Amniotic epithelial cell (primary cell): ENCODE results near the gene TMPRSS13.

Experiments
- DNase-seq: peaks from one replicate; pipeline ENCODE4 v3.0.0-alpha.2; 2010; ENCODE audit warnings: low read depth

The TMPRSS13 gene

DNA sequence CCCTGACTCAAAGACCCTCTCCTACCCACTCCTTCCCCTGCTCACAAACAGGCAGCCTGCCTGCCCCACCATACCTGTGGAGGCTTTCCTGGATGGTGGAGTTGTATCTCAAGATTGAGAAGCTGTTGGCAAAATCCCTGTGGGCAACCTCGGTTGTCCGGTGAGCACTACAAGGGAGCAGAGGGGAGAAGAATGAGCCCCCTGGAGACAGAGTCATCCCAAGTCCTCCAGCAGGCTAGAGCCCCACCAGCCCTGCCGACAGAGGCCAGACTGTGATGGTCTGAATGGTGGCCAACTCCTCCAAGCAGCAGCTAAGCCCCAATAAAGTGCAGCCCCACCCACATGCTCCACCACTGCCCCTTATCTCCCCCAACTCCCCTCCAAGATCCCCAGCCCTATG, 17.5 kb downstream of the TMPRSS13 start:
- no peak for DNase-seq

DNA sequence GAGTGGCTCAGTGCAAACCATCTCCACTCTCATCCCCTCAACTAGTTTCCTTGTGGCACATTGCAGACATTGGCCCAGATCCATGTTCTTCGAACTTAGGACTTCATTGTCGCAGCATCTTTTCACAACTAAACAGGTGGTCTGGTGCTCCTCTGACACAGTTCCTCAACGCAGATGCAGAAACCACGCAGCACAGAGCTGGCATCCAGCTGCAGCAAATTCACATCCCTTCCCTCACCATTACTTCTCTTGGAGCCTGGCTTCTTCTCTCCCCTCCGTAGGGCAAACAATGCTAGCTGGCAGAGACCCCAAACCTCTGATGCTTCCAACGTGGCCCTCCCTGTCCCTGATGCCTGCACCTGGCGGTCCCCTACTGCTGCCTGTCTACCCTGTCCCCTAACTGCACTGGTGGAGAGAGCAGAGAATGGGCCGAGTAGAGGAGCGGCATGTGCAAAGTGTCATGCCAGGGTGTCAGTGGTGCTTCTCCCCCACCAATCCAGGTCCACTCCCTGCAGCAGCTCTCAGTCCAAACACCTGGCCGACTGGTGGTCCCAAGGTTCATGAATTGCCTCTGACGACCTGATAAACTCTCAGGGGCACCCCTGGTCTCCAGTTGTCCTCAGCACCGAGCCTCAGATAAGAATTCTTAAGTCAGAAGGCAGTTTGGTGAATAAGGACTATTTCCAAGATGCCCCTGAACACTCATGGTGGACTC, 18.1 kb downstream of the TMPRSS13 start:
- no peak for DNase-seq

DNA sequence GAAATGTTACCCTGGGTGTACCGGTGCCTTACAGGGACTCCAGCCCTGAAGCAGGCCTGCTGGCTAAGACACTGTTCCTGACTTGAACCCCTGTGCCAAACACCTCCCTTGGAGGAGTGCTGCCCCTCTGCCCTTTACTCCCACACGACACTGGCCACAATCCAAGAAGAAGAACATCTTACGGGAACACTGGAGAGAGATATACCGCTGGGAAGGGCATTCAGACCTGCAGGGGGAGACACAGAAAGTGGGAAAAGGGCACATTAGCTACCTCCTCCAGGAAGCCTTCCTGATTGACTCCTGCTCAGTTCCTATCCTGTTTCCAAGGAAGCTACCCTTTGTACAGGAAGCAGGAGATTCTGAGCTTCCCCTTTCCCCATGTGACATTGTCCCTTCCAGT, 18.7 kb downstream of the TMPRSS13 start:
- DNase-seq, result no peak

DNA sequence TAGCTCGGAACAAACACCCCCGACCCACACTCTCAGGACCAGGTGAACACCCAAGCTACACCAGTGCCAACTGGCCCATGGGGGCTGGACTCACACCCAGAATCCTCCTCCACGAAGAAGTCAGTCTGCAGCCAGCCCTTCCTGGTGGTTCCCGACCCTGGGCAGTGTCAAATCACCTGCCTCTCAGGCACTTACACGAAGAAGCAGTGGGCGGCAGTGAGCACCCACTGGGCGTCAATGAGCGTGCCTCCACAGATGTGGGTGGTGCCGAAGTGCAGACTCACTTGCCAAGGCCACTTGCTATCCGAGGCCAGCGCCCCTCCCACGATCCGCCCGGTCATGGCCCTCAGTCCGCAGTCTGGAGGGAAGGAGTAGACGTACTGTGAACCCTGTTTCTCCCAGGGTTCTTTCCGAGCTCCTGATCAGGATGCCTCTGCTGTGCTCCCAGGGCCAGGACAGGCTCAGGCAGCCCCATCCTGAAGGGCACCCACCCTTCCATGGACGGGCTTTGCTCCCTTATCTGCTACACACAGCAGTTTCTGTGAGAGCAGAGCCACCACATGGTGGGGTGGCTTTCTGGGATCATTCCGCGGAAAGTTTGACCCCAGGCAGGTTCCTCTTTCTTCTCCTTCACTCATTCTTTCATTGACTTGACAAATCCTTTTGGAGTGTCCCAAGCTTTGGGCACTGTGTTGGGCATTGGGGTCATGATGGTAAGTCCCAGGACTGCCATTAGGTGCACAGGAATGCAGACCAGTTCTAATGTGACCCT, 19.4 kb downstream of the TMPRSS13 start:
- DNase-seq, result no peak

DNA sequence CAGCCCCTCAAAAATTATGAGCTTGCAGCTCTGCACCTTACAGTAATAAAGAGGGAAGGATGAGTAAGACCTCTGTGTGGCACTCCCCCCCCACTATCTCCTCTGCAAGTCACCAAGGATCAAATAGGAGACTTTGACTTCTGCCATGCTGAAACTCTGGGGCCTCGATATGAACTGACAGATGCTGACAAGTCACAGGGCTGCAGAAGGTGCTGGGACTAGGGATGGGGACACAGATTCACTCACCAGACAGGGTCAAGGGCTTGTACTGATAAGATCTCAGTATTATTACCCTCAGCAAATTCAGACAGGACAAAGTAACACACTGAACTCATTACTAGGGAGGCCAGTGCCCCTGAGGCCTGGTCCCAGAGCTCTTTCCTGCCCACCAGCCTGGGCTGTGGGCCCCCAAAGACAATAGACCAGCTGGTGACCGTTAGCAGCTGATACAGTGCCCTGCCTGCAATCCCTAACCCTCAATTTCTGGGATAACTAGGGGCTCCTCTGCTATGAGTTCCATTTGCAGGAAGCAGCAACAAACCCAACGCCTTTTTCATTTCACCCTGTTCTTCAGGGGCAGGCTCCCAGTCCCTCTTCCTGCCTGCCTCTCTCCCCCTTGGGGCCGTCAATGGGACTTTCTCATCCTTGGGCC, 20.1 kb downstream of the TMPRSS13 start:
- DNase-seq, result no peak

DNA sequence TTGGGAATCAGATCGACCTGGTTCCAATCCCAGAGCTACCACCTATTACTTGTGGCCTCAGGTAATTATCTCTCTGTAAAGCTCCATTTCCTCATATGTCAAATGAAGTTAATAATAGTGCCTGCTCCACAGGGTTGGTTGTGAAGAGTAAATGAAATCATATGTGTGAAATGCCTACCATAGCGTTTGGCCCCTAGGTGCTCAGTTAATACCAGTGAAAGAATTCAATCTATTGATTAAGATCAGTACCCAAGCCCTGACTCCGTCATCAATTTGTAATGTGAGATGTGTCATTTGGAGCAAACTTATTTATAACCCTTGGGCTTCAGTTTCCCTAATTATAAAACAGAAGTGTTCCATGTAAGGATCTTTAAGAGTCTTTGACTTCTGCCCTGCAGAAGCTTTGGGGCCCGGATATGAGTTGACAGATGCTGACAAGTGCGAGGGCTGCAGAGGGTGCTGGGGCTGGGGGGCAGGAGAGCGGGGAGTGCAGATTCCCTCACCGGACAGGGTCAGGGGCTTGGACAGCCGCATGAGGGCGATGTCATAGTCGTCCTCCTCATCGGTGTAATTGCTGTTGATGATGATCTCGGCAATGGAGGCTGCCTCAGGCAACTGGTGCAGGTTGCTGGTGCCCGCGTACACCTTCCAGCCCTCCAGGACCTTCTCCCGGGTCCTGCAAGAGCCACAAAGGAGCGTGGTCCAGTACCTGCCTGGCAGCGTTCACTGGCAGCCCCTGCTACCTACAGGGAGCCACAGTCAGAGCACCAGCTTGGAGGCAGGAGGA, 20.9 kb downstream of the TMPRSS13 start:
- no peak for DNase-seq

DNA sequence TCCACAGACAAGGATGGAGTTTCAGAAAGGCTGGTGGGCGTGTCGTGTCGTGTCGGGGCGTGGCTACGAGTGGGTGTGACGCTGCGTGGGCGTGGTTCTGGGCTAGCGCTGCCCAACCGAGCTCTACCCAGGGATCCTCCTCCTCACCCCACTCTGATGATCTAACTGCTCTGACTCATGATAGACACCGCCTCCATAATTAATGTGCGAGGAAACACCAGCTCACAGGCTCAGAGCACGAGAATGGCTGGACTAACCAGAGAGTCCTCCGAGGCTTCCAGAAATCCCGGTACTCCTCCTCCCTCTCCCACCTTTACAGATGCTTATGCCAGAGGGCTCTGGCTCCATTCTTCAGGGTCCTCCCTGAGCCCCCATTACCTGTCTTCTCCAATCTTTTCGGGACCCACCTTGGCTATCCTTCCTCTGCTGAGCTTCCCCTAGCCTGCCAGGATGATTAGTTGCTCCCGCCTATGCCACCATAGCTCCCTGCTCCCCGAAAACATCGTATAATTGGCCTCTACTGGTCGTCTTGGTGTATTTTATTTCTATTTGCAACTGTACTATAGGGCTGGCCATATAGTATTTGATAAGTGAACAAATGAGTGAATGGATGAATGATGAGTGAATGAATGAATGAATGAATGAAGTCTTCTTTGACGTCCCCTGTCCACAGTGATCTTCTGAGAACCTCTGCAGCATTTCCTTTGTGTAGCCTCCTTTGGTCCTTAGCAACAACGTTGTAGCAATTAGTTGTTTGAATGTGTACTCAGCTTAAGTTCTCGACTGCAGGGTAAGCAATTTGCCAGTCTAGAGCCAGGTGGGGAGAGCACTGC, 21.7 kb downstream of the TMPRSS13 start:
- DNase-seq, result peak; percentile 96

DNA sequence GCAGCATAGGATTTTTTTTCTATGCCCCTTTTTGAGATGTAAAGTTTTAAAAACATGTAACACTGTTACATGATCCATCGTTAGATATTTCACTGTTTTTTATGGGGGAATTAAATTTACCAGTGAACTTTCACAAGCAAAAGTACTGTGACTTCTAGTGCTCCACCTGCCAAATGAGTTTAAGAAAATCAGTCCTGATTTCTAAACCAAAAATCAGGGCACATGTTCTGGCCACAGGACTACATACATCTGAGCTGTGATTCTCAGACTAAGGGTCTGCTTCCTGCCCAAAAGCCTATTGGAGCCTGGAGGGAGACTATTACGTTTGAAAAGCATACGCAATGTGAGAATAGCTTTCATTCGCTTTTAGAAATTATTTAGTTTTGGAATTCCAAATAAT, 22.5 kb downstream of the TMPRSS13 start:
- DNase-seq, result no peak

DNA sequence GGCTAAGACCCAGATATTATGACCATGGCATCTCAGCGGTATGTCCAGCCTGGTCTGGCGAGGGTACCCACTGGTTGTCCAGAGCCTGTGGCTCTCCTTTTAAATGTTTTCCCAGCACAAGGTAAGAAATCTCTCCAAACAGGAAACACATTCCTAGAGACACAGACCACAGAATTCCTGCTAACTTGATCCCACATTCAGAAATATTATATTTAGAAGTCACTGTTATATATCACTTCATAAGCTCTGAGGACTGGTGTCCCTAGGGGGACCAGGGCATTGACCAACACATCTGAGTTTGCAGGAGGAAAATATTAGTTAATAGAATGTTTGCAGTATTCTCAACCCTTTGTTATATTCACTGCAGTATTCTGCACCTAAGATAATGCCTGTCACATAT, 23.1 kb downstream of the TMPRSS13 start:
- DNase-seq, result no peak

DNA sequence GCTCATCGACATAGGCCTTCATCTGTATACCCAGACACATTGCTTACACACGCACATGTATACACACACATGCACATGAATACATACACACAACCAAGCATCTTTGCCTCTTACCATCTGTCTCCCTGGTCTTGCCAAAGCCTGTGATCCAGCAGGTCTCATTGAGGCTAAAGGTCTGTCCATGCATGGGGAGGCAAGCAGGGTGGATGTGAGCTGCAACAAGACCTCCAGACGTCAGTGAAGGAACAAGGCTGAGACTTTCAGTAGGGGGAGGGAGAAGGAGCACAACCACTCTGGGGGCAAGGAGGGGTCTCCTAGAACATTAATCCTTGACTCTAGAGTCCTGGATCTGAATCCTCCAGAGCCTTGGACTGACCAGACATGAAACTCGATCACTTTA, 23.7 kb downstream of the TMPRSS13 start:
- no peak for DNase-seq

DNA sequence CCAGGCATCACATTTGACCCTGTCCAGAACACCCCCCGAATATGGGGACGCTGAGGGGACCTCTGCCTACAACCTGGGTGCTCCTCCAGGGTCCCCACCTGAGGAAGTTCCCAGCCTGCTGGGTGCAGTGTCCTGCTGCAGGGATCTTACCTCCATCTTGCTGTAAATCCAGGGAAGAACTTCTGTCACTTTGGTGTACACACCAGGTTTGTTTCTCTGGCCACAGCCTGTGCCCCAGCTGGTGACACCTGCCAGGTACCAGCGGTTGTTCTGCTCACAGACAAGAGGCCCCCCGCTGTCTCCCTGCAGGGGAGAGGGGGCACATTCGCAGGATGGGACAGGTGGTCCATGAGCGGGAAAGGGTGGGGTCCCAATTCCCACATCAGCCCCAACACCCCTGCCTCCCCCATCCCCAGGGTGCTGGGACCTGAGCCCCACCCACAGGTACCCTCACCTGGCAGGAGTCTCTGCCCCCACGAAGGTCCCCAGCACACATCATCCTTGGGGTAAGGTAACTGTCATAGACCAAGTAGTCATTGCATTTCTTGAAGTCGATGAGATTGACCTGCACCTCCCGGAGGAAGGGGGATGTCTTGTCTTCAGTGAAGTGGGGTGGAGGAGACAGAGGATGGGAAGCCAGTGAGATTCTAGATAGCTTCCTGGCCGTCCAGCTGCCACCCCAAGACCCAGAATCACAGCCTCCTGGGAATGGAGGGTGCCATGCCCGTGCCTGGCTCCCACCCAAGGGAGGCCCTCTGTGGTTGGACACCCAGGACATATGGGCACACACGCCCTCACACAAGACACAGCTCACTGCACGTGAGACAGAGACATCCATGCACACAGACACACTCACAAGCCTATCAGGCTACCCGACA, 25.5 kb downstream of the TMPRSS13 start:
- no peak for DNase-seq

DNA sequence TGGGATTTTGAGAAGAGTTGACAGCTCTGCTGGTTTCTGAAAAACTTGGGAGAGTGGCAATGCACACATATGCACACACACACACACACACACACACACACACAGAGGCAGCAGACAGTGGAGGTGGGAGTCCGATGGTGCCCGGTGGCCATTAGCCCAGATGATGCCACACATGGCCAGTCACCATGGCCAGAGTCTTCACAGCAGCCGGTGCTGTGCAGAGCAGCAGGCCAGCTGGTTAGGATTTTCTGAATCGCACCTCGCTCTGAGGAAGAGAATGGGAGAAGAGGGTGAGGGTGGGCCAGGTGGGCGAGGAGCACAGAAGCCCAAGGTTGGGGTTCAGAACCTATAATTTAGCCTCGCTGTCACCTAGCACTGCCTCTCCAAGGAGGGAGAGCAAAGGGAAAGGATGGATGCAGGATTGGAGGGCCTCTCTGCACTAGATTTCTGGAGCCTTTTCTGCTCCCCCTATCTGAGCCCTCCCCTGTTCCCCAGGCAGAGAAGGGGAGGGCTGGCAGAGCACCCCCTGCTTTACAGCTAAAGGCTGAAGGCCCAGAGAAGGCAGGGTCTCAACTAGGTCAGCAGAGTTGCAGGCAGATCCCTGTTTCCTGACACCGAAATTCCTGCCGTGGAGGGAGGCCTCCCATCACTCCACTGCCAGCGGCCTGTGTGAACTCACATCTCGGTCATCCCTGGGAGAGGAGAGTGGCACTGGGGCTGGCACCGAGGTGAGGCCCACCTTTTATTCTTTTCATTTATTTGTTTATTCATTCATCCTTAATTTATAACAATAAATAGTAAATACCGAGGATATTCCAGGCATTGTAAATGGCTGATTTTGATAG, 27.0 kb downstream of the TMPRSS13 start:
- no peak for DNase-seq

DNA sequence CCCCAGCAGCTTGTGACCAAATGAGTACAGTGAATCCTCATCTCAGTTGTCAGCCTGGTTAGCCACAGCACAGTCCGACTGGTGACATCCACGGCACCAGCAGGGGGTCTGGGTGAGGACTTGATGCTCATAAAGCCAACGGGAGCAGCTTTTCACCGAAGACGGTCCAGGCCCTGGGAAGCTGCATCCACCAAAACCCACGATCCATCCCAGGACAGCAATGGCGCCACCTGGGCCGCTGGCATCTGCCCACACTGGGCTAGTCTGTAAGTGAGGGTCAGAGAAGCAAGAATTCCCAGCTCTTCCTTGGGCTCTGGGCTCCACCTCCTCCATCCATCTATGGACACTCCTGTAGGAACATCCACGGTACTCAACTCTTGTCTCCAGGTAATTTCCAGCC, 27.6 kb downstream of the TMPRSS13 start:
- no peak for DNase-seq

DNA sequence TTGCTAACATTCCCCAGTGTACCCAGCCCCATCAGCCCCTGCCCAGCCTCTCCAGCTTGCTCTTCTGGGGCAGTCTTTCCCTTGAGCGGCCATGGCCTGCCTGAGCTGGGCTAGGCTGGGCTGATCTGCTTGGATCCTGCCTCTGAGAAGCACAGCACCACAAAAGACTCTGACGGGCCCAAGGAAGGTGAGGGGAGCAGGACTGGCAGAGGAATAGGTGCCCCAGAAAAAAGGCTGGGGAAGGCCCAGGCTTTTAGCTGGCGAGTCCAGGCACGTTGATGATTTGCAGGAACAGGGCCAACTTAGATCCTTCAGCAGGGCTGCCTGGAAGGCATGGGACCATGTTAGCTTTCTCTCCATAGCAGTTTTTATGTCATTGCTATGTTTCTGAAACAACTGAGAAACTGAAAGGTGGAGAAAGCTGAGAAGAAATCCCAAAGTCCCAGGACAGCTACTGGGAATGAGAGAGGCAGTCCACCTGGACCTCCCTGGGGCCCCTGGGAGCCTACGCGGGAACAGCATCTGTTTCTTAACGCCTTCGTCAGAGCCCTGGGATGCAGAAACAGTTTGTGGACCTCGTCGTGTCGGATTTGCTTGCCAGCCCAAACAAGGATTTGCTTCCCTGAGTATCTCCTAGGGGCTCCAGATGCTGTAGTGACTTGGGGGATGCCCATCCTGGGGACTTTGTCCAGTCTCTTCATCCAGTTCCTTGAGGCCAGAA, 28.3 kb downstream of the TMPRSS13 start:
- DNase-seq, result no peak

DNA sequence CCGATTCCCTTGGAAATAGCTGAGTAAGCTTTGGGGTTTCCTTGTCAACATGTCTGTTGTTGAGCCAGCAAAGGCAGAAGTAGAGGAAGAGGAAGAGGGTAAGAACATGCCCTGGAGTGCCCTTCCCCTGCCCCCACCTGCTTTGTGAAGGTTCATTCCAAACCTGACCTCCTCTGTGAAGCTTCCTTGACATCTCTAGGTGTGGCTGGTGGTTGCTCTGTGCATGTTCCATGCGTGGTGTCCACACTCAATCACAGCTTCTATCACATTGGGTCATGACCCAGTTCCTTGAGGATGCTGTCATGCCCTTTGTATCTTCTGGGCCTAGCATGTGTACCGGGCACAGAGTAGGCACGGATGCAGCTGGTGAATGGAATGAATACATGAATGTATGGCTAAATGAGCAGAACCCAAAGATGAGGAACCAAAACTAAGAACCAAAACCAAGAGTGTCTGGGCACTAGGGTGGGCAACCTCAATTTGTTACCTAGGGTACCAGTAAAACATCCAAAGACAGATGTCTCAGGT, 29.0 kb downstream of the TMPRSS13 start:
- DNase-seq, result no peak

DNA sequence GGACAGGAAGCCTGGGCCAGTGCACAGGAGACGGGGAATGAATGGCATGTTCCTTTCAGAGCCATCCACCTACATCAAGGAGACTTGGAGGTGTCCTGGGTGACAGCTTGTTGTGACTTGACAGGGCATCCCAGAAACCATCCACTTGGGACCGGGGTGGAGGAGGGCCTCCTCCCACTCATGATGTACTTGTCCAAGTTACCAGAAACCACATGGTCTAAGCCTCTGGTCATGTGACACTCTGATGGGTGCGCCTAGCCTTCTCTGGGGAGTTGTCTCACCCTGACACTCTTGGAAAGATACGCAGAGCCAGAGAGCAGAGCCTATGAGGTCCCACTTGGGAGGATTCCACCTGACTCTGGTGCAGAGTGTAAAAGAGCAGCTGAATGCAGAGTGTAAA, 31.1 kb downstream of the TMPRSS13 start:
- DNase-seq, result no peak

DNA sequence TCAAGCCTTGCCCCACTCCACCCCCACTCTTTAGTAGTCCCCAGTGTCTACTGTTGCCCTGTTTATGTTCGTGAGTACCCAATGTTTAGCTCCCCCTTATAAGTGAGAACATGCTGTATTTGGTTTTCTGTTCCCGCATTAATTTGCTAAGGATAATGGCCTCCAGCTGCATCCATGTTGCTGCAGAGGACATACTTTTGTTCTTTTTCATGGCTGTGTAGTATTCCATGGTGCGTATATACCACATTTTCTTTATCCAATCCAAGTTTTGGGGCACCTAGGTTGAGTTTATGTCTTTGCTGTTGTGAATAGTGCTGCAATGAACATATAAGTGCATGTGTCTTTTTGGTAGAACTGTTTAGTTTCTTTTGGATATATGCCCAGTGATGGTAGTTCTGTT, 36.6 kb downstream of the TMPRSS13 start:
- DNase-seq, result no peak

DNA sequence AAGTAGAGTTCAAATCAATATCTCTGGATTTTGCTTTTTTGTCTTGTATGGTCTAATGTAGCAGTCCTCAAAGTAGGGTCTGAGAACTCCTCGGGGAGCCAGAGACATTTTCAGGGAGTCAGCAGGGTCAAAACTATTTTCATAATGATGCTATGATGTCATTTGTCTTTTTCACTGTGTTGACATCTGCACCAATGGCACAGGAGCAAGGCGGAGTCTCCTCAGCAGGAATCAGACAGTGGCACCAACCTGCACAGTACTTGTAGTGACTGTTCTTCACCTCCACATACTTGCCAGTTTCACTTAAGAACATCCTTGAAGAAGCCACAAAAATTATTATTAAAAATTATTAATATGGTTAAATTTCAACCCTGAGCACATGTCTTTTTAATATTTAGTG, 37.8 kb downstream of the TMPRSS13 start:
- no peak for DNase-seq

DNA sequence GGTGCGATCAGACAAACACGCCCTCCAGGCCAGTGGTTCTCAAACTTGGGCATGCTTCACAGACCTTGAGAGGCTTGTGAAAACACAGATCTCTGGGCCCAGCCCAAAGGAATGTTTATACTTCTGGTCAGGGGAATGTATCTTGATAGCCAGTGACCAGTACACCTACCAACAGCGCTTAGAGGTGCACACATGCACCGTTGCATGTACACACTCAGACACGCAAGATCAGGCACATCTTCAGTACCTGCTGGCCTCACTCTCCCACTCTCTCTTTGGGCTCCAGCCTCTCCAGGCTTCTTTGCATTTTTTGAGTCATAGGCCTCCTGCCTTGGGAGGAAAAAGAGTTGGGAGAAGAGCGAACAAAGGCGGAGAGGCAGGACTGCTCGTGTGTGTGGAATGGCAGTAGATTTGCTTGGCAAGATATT, 41.0 kb downstream of the TMPRSS13 start:
- no peak for DNase-seq
